GM19397 (cell line): ENCODE results near the gene SCP2.

ENCODE experiments used
- ATAC-seq: cut with Tn5 transposase; IDR thresholded peaks from one replicate; pipeline ENCODE4 v1.9.1; 2021; ENCODE audit warnings: mild to moderate bottlenecking, moderate library complexity; ENCODE audit not compliant: unreplicated experiment

SCP2 gene

GRCh38 chr1:53093778-53094532 lies 166.9 kb downstream of the SCP2 start:
- ATAC-seq, result no peak

- no peak for ATAC-seq
These were observed 167.4 kb downstream of the SCP2 start for GRCh38 chr1:53094533-53094919.
